Stimulated activated CD8-positive, alpha-beta memory T cell treated with anti-CD3 and anti-CD28 coated beads, Interleukin-2, amount 100 ng/mL, for 48 hours (primary cell): ENCODE measurements around the gene COMMD1.
"Not testable (repeated sequence)": the region's sequence is repeated elsewhere in the genome, so short reads cannot be mapped to it uniquely, and the experiment has no call there.

Experiments used
- DNase-seq, 2 donors: peaks; one replicate each; pipeline ENCODE4 v3.0.0-alpha.2; 2020; ENCODE audit warnings: low read depth in 2 of 2

The COMMD1 gene

DNA sequence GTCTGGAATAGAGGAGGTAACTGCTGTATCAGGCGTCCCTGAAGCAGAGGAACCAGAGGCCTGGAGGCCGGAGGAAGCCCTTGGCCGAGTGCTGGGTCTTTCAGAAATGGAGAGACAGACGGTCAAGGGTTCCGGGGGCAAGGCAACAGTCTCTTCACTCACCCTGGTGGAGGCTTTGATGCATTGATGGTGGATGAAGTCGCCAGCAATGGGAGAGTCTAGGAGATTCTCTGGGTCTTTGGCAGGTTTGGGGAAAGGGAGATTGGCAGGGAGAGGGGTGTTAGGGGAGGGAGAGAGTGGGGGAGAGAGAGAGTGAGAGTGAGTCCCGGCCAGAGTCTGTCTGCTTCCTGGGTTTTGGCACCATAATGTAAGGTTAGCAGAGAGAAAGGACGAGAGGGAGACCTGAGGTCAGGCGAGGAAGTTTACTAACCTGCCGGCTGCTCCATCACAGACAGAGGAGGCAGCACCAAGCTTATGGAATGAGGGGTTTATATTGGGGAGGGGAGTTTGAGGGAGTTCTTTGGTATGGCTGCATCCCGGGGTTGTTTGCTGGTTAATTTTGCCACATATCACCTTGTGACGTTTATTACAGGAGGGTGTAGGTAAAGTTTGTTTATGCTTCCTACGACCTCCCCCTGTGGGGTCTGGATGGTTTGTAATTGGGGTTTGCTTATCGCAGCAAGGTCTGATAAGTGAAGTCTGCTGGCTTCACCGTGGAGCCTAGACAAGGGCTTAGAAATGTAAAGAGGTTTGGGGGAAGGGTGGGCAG is 19.6 kb downstream of the COMMD1 start:
- no peak for DNase-seq

DNA sequence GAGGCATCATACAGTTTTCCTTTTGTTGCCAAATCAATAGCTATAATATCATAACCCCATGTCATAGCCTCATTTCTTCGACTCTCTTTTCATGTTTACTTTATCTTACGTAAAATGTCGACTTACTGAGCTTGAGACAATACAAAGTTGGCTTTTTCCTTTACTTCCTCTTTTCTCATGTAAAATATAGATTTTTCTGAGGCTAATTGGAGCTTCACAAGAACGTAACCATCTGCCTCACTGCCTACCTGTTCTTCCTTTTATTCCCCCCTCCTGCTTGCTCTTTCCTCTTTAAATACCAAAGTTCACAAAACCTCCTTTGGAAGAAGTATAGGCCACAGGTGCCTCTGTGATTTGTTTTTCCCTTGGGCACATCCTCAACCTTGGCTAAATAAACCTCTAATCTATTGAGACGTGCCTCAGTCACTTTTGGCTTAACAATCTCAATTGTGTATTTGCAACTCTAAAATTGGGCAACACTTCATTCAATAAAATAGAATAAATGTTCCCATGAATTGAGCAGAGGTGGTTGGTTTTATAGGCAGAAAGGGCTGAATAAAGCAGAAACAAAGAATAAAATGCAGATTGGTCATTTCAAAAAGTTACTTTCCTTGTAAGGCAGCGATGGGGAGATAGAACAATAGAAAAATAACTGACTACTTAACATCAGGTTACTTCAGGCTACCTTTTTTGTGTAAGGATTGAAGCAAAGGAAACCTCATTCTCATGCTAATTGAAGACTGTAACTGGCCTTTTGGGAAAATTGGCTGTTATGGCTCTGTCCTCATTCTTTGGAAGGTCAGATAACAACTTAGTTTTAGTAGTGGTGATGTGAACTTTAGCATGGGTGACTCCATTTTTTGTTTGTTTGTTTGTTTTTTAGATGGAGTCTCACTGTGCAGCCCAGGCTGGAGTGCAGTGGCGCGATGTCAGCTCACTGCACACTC is 21.3 kb downstream of the COMMD1 start:
- no peak for DNase-seq

DNA sequence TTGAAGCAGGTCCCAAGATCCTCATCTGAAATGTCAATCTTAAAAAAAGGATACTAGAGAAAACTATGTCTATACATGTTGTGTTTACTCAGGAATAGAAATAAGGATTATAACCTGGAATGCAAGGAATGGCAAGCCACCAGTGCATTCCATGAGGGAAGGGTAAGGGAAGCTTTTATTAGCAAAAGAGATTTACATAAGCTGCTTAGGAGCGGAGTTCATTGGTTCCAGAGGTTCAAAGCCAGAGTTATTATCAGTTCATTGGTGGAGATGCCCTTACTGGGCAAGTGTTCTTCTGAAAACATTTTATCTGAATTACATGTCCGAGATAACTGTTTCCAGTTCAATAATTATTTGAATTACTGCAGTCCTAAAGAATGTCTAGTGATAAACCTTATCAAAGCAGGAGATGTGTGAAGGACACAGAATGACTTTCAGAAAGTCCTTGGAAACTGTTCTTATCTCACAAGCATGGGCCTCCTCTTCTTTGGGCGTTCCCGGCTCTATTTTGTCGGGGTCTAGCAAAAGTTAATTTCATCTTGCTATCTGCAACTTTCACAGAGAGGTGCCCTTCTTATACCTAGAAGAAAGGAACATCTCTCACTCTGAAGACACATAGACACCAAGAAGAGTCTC is 23.5 kb downstream of the COMMD1 start:
- no peak for DNase-seq

DNA sequence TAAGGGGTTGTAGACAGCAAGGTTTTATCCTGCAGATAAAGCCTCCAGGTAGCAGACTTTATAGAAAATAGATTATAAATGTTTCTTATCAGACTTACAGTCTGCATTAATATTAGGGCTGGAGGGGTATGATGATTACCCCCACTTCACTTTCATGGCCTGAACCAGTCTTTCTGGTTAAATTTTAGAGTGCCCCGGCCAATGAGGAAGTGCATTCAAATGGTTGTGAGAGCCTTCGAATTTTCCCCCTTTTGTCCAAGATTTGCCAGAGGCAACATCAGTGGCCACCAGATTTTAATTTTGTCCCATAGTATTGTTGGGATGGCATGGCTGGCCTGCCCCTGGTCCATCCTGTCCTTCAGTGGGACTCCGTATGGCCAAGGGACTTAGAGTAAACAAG is 31.6 kb downstream of the COMMD1 start:
- DNase-seq = no peak

DNA sequence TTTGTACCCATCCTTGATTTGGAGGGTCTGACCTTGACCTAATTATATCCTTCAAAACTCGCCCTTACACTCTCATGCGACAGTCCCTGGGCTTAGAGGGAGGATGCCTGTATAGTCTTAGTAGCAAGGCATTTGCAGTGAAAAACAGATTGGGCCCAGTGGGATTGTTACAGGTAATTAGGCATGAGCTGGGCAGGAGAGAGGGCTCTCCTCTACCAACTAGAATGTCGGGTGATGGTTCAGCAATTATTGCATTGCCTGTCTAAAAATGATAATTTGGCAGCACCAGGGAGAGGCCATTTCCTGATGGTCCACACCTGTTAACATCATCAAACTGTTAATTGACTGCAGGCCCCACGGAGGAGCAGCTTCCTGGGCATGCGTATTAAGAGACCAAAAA is 32.4 kb downstream of the COMMD1 start:
- DNase-seq = no peak

DNA sequence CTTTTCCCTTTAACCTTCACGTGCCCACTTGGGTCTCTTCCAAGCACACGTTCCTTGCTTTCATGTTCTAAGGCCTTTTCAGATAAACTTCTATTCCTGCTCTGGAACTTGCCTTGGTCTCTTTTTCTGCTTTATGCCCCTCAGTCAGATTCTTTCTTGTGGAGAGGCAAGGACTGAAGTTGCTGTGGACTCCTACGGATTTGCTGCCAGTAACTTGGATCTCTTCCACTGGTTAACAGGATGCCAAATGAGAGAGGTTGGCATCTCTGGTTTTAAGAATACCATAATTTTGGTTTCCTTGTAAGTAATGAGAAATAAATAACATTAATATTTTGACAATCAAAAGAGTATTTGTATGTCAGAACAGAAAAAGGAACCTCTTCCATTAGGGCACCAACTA is 33.0 kb downstream of the COMMD1 start:
- DNase-seq = no peak

DNA sequence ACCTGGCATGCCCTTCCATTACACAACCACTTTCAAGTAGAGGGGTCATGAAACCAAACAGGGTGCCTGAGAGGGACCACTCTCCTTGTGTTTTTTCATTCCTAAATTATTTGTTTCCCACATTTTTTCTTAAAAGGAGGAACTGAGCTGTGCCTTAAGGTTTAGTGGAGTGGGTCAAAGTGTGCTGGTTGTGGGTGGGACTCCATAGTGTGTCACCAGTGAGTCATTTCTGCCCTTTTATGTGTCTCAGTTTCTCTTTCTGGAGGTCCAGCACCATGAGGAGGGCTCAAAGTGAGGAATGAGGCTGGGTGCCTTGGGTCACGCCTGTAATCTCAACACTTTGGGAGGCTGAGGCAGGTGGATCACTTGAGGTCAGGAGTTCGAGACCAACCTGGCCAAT is 37.8 kb downstream of the COMMD1 start:
- no peak for DNase-seq

DNA sequence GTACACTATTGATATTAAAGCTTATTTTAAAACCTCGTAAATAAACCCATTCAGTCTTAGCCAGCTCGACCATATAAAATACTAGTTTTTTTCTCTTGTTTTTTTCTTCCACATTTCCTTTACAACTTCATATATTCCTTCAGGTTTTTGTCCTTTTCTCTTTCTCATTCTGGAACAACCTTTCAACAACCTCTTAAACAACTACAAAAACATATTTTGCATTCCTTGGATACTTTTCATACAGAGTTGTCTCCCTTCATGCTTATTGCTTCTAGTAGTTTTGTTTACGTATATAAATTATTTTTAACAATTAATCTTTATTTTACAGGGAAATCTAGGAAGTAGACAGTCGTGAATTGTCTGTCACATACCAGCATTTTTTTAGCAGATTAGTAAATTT is 41.2 kb downstream of the COMMD1 start:
- no peak for DNase-seq

DNA sequence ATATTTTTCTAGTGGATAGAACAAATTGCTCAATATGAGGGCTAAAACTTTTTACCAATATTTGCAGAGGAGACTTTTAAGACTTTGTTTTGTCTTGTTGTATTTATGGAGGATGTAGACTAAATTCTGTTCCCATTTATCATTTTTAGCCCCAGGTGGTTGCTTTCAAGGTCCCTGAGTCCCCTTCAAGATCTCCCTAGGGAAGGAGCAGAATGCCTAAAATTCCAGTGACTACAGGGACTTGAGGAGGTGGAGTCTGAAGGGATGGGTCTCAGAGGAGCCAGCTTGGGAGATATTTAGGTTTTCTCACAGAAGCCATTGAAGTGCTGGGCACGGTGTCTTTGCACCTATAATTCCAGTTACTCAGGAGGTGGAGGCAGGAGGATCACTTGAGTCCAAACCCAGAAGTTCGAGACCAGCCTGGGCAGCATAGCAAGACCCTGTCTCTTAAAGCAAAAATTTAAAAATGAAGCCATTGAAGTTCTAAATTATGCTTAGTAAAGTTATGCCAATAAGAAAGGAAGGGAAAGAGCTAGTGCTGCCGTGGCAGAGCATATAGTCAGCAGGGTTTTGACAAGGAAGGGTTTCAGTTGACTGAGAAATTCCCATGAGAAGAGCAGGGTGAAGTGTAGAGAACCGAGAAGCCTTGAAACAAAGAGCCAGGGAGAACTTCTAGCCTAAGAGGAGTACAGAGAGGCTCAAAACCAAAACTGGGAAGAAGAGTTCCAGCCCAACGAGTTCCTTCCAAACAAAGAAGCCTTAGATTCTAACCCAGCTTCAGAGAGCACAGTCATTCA is 43.4 kb downstream of the COMMD1 start:
- DNase-seq = no peak

DNA sequence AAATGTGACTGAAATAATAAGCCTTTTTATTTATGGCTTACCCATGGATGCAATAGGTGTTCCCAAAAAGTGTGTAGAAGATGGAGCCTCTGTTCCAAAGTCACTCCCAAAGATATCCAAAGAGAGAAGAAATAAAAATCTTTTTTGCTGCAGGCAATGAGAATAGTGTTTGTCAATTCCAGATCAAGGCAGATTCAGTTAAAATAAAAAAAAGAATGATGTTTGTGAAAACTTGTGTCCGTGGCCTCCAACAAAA is 43.9 kb downstream of the COMMD1 start:
- no peak for DNase-seq

DNA sequence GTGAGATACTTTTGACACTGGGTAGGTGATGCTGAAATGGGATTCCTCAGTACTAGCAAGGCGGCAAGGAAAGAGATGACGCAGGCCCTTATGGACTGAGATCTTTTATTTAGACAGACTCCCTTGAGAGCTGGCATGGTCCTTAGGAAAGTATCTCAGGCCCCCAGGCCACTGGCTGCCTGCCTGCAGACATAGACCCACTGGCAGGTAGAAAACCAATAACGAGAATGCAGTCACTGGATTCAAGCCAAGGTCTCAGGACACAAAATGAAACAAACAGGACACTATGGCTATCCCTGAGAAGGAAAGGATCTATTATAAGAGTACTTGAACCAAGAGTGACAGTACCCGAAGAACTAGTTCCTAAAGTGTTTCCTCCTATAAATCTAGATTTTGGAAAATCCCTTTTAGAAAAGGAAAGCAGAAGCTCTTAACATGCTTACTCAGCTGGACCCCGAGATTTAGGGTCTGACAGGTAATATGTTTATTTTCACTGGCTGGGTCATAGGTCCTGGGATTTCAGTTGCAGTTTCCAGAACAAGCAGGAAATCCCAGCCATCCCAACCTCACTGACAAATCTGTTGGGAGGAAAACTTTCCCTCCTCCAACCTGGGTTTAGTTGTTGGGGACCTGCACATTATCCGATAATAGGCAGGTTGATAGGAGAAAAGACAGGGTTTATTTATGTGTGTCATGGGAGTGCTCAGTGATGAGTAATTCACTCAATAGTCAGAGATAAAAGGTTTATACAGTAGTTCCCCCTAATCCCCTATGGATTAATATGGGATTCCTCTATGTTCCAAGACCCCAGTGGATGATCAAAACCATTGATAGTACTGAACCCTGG is 44.5 kb downstream of the COMMD1 start:
- no peak for DNase-seq

DNA sequence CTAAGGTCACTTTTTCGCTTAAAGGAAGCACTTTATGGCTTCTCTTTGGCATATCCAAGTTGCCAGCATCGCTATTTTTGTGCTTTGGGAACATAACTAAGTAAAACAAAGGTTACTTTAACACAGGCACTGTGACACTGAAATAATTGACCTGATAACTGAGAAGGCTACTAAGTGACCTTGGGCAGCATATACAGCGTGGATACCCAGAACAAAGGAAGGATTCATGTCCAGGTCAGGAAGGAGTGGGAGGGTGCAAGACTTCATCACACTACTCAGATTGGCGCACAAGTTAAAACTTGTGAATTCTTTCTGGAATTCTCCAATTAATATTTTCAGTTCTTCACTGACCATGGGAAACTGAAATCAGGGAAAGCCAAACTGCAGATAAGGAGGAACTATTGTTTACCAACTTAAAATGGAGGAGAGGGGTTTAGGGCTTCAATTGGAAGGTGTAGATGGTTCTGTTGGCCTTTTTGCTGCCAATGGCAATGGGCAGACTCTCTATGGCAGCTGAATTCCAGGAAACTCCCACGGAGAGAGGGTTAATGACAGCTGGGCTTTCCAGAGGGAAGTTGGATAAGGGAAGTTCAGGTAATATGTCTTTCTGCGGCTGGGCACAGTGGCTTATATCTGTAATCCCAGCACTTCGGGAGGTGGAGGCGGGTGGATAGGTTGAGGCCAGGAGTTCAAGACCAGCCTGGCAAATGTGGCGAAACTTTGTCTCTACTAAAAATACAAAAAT is 45.3 kb downstream of the COMMD1 start:
- DNase-seq = no peak

DNA sequence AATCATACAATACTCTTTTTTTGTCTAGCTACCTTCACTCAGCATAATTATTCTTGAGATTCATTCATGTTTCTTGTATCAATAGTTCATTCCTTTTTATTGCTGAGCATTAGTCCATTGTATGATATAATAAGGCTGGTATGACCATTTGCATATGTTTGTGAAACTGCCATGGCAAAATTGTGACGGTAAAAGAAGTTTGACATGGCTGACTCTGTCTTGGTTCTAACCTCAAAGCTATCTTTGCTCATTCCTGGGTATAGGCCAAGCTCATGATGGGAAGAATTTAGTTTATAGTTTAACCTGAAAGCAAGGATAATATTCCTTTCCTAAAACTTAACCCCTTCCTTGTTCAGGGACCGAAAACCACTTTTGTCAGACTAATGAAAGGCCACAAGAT is 46.4 kb downstream of the COMMD1 start:
- DNase-seq = no peak

DNA sequence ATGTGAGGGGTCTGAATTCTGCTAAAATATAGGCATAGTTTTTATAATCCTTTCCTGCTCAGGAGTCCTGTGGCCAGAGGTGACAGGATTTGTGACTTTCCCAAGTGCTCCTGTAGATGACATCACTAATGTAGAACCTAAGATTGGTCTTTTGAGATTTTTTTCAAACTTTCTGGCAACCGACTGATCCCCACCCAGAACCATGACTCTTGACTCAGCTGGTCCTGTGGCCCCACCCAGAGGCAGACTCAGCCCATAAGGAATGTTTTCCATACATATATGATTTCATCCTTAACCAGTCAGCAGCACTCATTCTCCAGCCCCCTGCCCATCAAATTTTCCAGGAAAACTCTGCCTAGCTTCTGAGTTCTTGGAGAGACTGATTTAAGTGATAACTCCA is 46.8 kb downstream of the COMMD1 start:
- DNase-seq = no peak

DNA sequence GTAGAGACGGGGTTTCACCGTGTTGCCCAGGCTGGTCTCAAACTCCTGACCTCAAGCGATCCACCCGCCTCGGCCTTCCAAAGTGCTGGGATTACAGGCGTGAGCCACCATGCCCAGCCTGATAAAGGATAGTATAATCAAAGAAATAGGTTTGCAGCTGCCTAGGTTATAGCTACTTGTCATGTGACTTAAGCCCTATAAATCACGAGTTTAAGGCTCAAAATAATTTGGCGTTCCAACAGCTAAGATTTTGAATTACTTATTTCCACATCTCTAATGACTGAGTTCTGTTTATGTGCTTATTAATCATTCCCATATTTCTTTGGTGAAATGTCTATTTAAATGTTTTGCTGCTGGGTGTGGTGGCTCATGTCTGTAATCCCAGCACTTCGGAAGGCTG is 49.4 kb downstream of the COMMD1 start:
- DNase-seq = not testable (repeated sequence)

DNA sequence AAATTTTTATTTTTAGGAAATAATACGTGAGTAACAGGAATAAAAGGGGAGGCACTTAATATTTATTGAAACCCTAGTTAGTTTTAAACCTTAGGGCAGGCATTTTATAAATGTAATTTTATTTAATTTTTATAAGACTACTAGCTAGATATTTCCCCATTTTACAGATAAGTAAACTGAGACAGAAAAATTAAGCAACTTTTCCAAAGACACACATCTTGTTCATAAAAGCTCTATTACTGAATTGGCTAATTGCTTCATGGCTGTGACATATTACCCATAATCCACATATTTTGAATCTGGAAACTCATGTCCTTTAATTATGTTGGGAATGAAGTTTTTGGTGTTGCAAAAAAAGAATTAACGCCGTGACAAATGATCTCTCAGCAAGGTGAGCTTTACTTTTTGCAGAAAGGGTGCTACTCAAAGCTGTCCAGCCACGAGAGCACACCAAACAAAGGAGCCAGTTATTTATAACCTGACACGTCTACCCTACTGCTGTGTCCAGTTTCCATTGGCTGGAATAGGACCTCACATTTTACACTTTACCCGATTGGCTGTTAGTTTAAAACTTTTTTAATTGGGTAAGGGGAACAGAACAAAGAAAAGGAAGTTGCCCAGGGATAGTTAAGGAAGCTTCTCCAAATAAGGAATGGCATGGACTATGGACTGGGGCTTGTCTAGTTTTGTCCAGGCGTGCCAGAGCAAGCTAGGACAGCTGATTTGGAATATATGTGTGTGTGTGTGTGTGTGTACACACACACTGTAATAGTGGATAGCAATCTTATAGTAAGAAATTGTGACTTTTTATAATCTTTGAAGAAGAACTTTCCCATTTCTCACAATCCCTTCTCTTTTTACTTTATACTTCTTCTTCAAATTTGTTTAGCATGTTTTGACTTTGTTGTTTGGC is 54.2 kb downstream of the COMMD1 start:
- no peak for DNase-seq

DNA sequence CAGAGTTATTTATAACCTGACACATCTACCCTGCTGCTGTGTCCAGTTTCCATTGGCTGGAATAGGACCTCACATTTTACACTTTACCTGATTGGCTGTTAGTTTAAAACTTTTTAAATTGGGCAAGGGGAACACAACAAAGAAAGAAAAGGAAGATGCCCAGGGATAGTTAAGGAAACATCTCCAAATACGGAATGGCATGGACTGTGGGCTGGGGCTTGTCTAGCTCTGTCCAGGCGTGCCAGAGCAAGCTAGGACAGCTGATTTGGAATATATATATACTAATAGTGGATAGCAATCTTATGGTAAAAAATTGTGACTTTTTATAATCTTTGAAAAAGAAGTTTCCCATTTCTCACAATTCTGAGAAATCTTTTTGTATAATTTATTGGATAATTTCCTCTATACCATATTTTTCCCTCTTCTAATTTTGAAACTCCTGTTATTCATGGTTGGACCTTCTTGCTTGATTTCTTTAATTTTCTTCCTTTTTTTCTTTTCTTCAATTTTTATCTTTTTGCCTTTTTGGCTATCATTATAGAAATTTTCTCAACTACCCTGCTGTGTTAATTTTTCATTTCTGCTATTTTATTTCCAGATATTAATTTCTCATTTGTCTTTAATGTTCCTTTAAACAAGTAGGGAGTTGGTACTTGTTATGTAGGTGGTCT is 55.9 kb downstream of the COMMD1 start:
- DNase-seq = no peak

DNA sequence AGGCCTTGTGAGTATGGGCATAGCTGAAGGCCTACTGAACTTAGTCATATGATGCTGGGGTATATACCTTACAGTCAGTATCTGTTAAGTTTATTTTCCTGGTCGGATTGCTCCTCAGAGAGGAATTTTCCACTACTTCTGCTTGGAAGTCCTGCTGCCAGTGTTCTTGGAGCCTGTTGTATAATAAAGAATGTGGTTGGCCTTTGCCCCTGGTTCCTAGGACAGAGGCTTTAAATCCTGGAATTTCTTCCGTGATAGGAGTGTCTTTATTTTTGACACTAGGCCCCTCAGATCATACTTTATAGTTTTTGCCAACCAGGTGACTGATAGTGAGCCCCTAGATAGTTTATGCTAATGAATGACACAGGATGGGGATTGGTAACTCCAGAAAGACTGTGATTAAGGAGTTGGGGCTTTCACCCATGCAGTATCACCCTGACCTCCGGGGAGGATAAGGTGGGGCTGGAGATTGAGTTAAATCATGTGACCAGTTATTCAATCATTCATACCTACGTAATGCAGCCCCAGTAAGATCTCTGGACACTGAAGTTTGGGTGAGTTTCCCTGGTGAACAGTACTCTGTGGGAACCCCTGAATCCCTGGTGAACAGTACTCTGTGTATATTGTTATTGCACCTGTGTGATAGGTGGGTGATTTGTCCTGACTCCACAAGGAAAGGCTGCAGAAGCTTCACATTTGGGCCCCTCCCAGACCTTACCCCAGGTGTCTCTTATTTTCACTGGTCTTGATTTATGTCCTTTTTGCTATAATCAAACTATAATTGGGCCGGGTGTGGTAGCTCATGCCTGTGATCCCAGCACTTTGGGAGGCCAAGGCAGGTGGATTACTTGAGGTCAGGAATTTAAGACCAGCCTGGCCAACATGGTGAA is 56.9 kb downstream of the COMMD1 start:
- no peak for DNase-seq
